CD4-positive, alpha-beta T cell (primary cell): ENCODE results near the gene TSPYL1. TPM values are rescaled to one million over a fixed set of nuclear protein-coding genes. Genes with fewer than 3 reads are reported as not detected.

Experiments
- ATAC-seq: fragments of 200-7000 bp; cut with Tn5 transposase; one replicate; pipeline ENCODE4 v1.10.0; 2022; ENCODE audit warnings: mild to moderate bottlenecking; ENCODE audit not compliant: poor library complexity
- CTCF ChIA-PET: fragments of 350-600 bp; sonication (Branson Sonifier 250); formaldehyde crosslinking; loops from one replicate; lab custom pipeline; 2021; ENCODE audit warnings: antibody characterized with exemption, inconsistent platforms; lab: Charles Lee
- POLR2A ChIA-PET: fragments of 350-600 bp; sonication (Branson Sonifier 250); formaldehyde crosslinking; loops from one replicate; lab custom pipeline; 2021; ENCODE audit warnings: antibody characterized with exemption, inconsistent platforms; lab: Charles Lee
- DNase-seq, 14 experiments: peaks; one replicate each; pipeline ENCODE4 v3.0.0-alpha.2; 2013 to 2020; ENCODE audit warnings: mixed read lengths in 2 of 14
- H3K27ac ChIP-seq, 2 donors: one replicate each; pipeline versions ENCODE4 v1.5.1 to v1.7.0; 2013; ENCODE audit warnings: low read length in 2 of 2, low read depth in 1 of 2, mild to moderate bottlenecking in 1 of 2
- H3K27me3 ChIP-seq, 2 experiments: 1 replicate in 1 of 2; 2 replicates in 1 of 2; pipeline versions ENCODE4 v1.6.1 to v1.7.0; 2013; ENCODE audit warnings: low read length in 2 of 2, control low read depth in 1 of 2, mild to moderate bottlenecking in 1 of 2, moderate library complexity in 1 of 2; ENCODE audit not compliant: insufficient read depth in 2 of 2, control insufficient read depth in 1 of 2
- H3K36me3 ChIP-seq: one replicate; pipeline ENCODE4 v1.6.1; 2013; ENCODE audit warnings: low read length, control low read depth; ENCODE audit not compliant: insufficient read depth
- H3K4me1 ChIP-seq: one replicate; pipeline ENCODE4 v1.6.1; 2013; ENCODE audit warnings: low read length, control low read depth; ENCODE audit not compliant: insufficient read depth
- H3K4me3 ChIP-seq: one replicate; pipeline ENCODE4 v1.5.1; 2013; ENCODE audit warnings: mild to moderate bottlenecking, low read length, moderate library complexity
- H3K9me3 ChIP-seq, 2 experiments: 1 replicate in 1 of 2; 2 replicates in 1 of 2; pipeline versions ENCODE4 v1.6.1 to v1.7.0; 2013; ENCODE audit warnings: low read length in 2 of 2, mild to moderate bottlenecking in 2 of 2, control low read depth in 1 of 2, moderate library complexity in 1 of 2; ENCODE audit not compliant: control insufficient read depth in 1 of 2, insufficient read depth in 1 of 2
- H3K27ac Mint-ChIP-seq: one replicate; pipeline ENCODE4 v1.8.0; 2020; ENCODE audit warnings: mixed read lengths
- H3K27me3 Mint-ChIP-seq: one replicate; pipeline ENCODE4 v1.8.0; 2021; ENCODE audit warnings: mixed read lengths
- H3K36me3 Mint-ChIP-seq: one replicate; pipeline ENCODE4 v1.8.0; 2021; ENCODE audit warnings: low read depth, mixed read lengths
- H3K4me1 Mint-ChIP-seq: one replicate; pipeline ENCODE4 v1.8.0; 2021; ENCODE audit warnings: low read depth, mixed read lengths
- H3K4me3 Mint-ChIP-seq: one replicate; pipeline ENCODE4 v1.8.0; 2020; ENCODE audit warnings: mild to moderate bottlenecking, mixed read lengths
- H3K9me3 Mint-ChIP-seq: one replicate; pipeline ENCODE4 v1.8.0; 2020; ENCODE audit warnings: mixed read lengths
- intact Hi-C, 2 experiments: fragments of 100-400 bp; cut with DNase I in 1 of 2; cut with micrococcal nuclease in 1 of 2; formaldehyde crosslinking; loops; one replicate each; pipeline versions ENCODE4 v1.15.1 to v1.9.0; 2023 to 2025; cut with DNase I, micrococcal nuclease
- total RNA-seq, 174 experiments: library from RNA in 2 of 174; stranded (reverse) in 2 of 174; gene quantifications; one replicate each; pipeline ENCODE4 v1.2.3 and lab custom pipeline; 2021 to 2026
- TF ChIP-seq, protein P1 (sequence below): fragments of 200-600 bp; IDR thresholded peaks from one replicate; pipeline ENCODE4 v1.8.0; 2022; ENCODE audit warnings: antibody characterized with exemption, mild to moderate bottlenecking

Gene TSPYL1
- total RNA-seq, 2 experiments from 2014 or later = 225 to 226 TPM

DNA sequence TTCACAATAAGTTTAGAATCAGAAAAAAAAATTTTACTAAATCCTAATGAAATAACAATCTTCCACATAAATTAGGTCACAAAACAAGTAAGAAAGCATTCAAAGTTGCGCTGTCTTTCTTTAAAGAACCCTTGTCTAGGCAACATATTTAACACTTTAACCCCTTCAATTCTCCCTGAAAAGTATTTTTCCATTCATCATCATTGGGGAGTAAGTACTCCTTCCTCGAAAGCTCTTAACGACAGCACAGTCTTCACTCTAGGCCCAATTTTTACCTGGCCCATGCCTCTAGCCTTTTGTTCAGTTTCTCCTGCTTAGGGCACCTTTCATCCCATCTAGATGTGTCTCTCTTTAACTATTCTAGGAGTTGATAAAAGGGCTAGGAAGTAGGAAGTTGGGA lies 2.6 kb downstream of the TSPYL1 start:
- DNase-seq (peak in 1 of 14 experiments; percentile 11), ATAC-seq (no peak)
- Histone ChIP-seq H3K27me3 (no peaks in the 10 kb centered on the region), H3K4me1 (peaks cover 52% of the 10 kb centered on the region), H3K4me3 (peak overlapping the region; percentile 76), H3K9me3 (no peaks in the 10 kb centered on the region), H3K27ac (peak overlapping the region; percentile 29 to 99), H3K36me3 (peaks cover 52% of the 10 kb centered on the region)
- ChIA-PET POLR2A (interaction anchor here (1.4 to 5.2 kb wide), 4 partner anchors 8 to 294 kb away, joined by 3 to 122 read pairs (median 50); partner anchors contain the start of genes NT5DC1, RWDD1 and TSPYL4), CTCF (interaction anchor here (1.1 to 1.7 kb wide), 2 partner anchors 9 to 10 kb away, joined by 4 to 10 read pairs; no protein-coding TSS in a partner anchor)
- peak overlapping the region; percentile 96 for H3K4me3 Mint-ChIP-seq
- peaks cover 88% of the 10 kb centered on the region for H3K4me1 Mint-ChIP-seq
- no peaks in the 10 kb centered on the region for H3K9me3 Mint-ChIP-seq
- TF ChIP-seq, protein P1, sequence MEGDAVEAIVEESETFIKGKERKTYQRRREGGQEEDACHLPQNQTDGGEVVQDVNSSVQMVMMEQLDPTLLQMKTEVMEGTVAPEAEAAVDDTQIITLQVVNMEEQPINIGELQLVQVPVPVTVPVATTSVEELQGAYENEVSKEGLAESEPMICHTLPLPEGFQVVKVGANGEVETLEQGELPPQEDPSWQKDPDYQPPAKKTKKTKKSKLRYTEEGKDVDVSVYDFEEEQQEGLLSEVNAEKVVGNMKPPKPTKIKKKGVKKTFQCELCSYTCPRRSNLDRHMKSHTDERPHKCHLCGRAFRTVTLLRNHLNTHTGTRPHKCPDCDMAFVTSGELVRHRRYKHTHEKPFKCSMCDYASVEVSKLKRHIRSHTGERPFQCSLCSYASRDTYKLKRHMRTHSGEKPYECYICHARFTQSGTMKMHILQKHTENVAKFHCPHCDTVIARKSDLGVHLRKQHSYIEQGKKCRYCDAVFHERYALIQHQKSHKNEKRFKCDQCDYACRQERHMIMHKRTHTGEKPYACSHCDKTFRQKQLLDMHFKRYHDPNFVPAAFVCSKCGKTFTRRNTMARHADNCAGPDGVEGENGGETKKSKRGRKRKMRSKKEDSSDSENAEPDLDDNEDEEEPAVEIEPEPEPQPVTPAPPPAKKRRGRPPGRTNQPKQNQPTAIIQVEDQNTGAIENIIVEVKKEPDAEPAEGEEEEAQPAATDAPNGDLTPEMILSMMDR = no peak
- H3K27ac Mint-ChIP-seq = peak overlapping the region; percentile 95
- peaks cover 80% of the 10 kb centered on the region for H3K36me3 Mint-ChIP-seq
- intact Hi-C loops = no loop called here
- H3K27me3 Mint-ChIP-seq = no peaks in the 10 kb centered on the region

DNA sequence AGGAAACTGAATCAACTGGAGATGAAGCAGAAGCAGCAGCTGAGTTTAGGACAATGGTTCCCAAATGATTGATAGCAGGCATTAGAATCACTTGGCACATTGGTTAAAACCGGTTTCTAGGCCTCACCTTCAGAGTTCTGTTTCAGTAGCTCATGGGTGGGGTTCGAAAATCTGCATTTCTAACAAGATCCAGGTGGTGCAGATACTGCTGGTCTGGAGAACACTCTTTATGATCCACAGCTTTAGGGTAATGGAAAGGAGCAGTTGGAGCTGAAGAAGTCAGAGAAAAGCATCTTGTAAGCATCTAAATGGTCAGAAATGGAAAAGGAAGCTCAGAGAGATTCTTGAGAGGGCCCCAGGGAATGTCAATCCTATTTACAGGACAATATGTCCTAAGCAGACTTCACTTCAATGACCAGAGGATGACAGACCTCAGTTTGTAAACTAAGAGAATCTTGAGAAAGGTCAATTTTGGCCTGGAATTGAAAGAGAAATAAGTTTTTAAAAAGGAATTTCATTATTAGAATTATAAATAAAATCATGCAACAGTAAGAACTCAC lies 8.5 kb downstream of the TSPYL1 start:
- TF ChIP-seq, protein P1 = no peak
- intact Hi-C loops = loop anchor here in 1 of 2 experiments (5.0 kb wide), 1 partner anchor 54 kb away; no protein-coding TSS in a partner anchor
- H3K4me1 Mint-ChIP-seq = peaks cover 56% of the 10 kb centered on the region

DNA sequence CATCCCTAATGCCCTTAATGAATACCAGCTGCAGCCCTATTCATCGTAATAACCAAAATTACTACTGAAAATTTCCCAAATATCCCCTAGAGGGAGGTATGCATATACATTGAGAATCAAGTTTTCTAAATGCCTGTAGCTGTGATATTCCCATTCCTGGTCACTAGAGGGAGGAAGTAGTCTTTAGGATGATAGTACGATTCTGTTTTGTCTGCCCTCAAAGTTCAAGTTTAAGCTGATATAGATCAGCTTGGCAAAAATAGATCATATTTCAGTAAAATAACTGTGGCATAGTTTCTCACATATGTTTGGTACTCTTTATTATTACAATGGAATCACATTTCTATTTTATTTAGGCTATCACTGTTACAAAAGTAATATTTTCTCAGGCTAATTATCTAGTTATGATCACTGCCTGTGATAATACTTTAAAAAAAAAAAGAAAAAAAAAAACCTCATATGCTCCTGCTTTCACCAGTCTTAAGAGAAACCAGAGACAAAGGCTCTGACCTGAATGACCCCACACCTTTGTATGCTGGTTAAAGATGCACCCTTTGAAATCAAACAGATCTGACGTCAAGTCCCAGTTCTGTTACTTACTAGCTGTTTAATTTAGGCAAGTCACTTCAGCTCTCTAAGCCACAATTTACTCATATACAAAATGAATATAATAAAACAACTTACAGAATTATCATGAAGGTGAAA lies 11.0 kb downstream of the TSPYL1 start:
- POLR2A ChIA-PET = interaction anchor here (1.4 to 5.4 kb wide), 3 partner anchors 10 to 302 kb away, joined by 5 to 92 read pairs (median 7); partner anchors contain the start of genes RWDD1, TSPYL1 and TSPYL4
- Histone ChIP-seq H3K36me3 (peaks cover 37% of the 10 kb centered on the region), H3K9me3 (peaks cover 0 to 2% of the 10 kb centered on the region in 2 experiments), H3K4me1 (peaks cover 9% of the 10 kb centered on the region), H3K27ac (peak overlapping the region in 1 of 2 donors; percentile 10), H3K27me3 (no peaks in the 10 kb centered on the region), H3K4me3 (no peak overlapping the region)
- H3K9me3 Mint-ChIP-seq = no peaks in the 10 kb centered on the region
- no peak overlapping the region for H3K4me3 Mint-ChIP-seq
- H3K4me1 Mint-ChIP-seq = peaks cover 38% of the 10 kb centered on the region
- TF ChIP-seq, protein P1 = peak; percentile 94
- H3K27me3 Mint-ChIP-seq = no peaks in the 10 kb centered on the region
- H3K36me3 Mint-ChIP-seq = peaks cover 39% of the 10 kb centered on the region
- peak overlapping the region; percentile 4 for H3K27ac Mint-ChIP-seq
- DNase-seq (peak in 3 of 14 experiments; percentile 67 to 81 (median 76)), ATAC-seq (peak; percentile 95)
- CTCF ChIA-PET = interaction anchor here (0.6 to 3.3 kb wide), 24 partner anchors 9 to 355 kb away, joined by 3 to 42 read pairs (median 5); partner anchors contain the start of genes RWDD1, TSPYL1 and TSPYL4
- intact Hi-C loops = loop anchor here (1.0 to 5.0 kb wide), 4 partner anchors 14 to 376 kb away; partner anchors contain the start of gene TSPYL4 (in 1 of the 2)

More for the DNA sequence above, 8.5 kb downstream of the TSPYL1 start:
- Histone ChIP-seq H3K36me3 (peaks cover 51% of the 10 kb centered on the region), H3K4me3 (no peak overlapping the region), H3K27ac (no peak overlapping the region), H3K9me3 (no peaks in the 10 kb centered on the region), H3K4me1 (peaks cover 21% of the 10 kb centered on the region), H3K27me3 (no peaks in the 10 kb centered on the region)
- peaks cover 58% of the 10 kb centered on the region for H3K36me3 Mint-ChIP-seq
- no peaks in the 10 kb centered on the region for H3K9me3 Mint-ChIP-seq
- no peak overlapping the region for H3K27ac Mint-ChIP-seq
- ATAC-seq (no peak), DNase-seq (no peak)
- no peak overlapping the region for H3K4me3 Mint-ChIP-seq
- H3K27me3 Mint-ChIP-seq = no peaks in the 10 kb centered on the region
- ChIA-PET CTCF (interaction anchor here (1.6 to 2.9 kb wide), 2 partner anchors 17 kb away, joined by 3 to 9 read pairs; partner anchors contain the start of gene TSPYL4), POLR2A (interaction anchor here (1.2 to 5.4 kb wide), 3 partner anchors 8 to 300 kb away, joined by 3 to 92 read pairs (median 12); partner anchors contain the start of genes RWDD1, TSPYL1 and TSPYL4)
